Testis (tissue), 2 donors: ENCODE data around the gene CHRNB2.

ENCODE experiments used
- CTCF ChIP-seq, 3 experiments: fragments of 450-650 bp in 2 of 3; fragments of 200-600 bp in 1 of 3; sonication (generic) in 1 of 3; IDR thresholded peaks; one replicate each; pipeline ENCODE4 v1.5.1; 2016 to 2019; ENCODE audit warnings: antibody characterized with exemption in 3 of 3, mild to moderate bottlenecking in 2 of 3, moderate library complexity in 1 of 3
- POLR2A ChIP-seq: fragments of 450-650 bp; IDR thresholded peaks from one replicate; pipeline ENCODE4 v1.6.1; 2017; ENCODE audit warnings: antibody characterized with exemption, mild to moderate bottlenecking, moderate library complexity

- TF ChIP-seq POLR2A, result no peak
- TF ChIP-seq CTCF (IDR thresholded peaks at IDR 0.05), result no peak
These were observed 27.2 kb downstream of the CHRNB2 start for GRCh38 chr1:154594811-154595210.
